Gastroesophageal sphincter (tissue), 4 donors: ENCODE data around the gene IRS2. TPM values are rescaled to one million over a fixed set of nuclear protein-coding genes. Genes with fewer than 3 reads are reported as not detected.
A peak's percentile ranks its signal among the peaks of the same experiment; 100 is the strongest.

Source experiments
- ATAC-seq: fragments of 150-250 bp; one replicate; pipeline ENCODE4 v1.9.1; 2016; ENCODE audit warnings: mild to moderate bottlenecking, moderate library complexity
- H3K27ac ChIP-seq, 4 donors: fragments of 200-600 bp; sonication (generic) in 3 of 4; 1 replicate in 3 of 4; 2 replicates in 1 of 4; pipeline ENCODE4 v1.5.1; 2016 to 2019
- H3K27me3 ChIP-seq: fragments of 200-600 bp; sonication (generic); one replicate; pipeline ENCODE4 v1.5.1; 2019
- H3K36me3 ChIP-seq, 2 donors: fragments of 200-600 bp; sonication (generic); one replicate each; pipeline ENCODE4 v1.5.1; 2019; ENCODE audit warnings: control low read depth in 1 of 2
- H3K4me1 ChIP-seq, 3 donors: fragments of 200-600 bp; sonication (generic); 1 replicate in 2 of 3; 2 replicates in 1 of 3; pipeline ENCODE4 v1.5.1; 2016 to 2019; ENCODE audit warnings: control low read depth in 2 of 3
- H3K4me3 ChIP-seq, 2 donors: fragments of 200-600 bp; sonication (generic); one replicate each; pipeline ENCODE4 v1.5.1; 2019; ENCODE audit warnings: mild to moderate bottlenecking in 1 of 2, moderate library complexity in 1 of 2
- H3K9me3 ChIP-seq, 3 donors: fragments of 200-600 bp; sonication (generic); one replicate each; pipeline ENCODE4 v1.5.1; 2017 to 2019; ENCODE audit warnings: control low read depth in 2 of 3
- EP300 ChIP-seq: sonication (generic); formaldehyde crosslinking; IDR thresholded peaks from one replicate; pipeline ENCODE4 v1.6.1; 2017; ENCODE audit warnings: antibody characterized with exemption, mild to moderate bottlenecking
- POLR2A ChIP-seq, 2 donors: fragments of 450-650 bp; IDR thresholded peaks; one replicate each; pipeline ENCODE4 v1.6.1; 2017; ENCODE audit warnings: antibody characterized with exemption in 2 of 2, mild to moderate bottlenecking in 2 of 2, moderate library complexity in 1 of 2
- POLR2AphosphoS5 ChIP-seq: sonication (generic); formaldehyde crosslinking; IDR thresholded peaks from one replicate; pipeline ENCODE4 v1.6.1; 2017; ENCODE audit warnings: antibody characterized with exemption
- WGBS, 2 donors: methylation state at CpG; one replicate each; pipeline ENCODE4 v1.1.5; 2018; ENCODE audit warnings: low coverage in 1 of 2; 5-methylcytosine and 5-hydroxymethylcytosine counted together
- total RNA-seq, 4 donors: library from RNA; depleted of rRNA; stranded (reverse); fragments of >200 nt; gene quantifications; one replicate each; pipeline ENCODE4 v1.1.0, GENCODE V29; 2016
- TF ChIP-seq, protein P1 (sequence below), 4 experiments: fragments of 200-600 bp in 2 of 4; fragments of 450-650 bp in 2 of 4; sonication (generic) in 1 of 4; IDR thresholded peaks; one replicate each; pipeline ENCODE4 v1.5.1; 2017 to 2019; ENCODE audit warnings: antibody characterized with exemption in 4 of 4, mild to moderate bottlenecking in 2 of 4, moderate library complexity in 2 of 4

IRS2 gene
- total RNA-seq, 4 donors from 2014 or later, result 29.8 to 69.3 (median 49.4) TPM

DNA sequence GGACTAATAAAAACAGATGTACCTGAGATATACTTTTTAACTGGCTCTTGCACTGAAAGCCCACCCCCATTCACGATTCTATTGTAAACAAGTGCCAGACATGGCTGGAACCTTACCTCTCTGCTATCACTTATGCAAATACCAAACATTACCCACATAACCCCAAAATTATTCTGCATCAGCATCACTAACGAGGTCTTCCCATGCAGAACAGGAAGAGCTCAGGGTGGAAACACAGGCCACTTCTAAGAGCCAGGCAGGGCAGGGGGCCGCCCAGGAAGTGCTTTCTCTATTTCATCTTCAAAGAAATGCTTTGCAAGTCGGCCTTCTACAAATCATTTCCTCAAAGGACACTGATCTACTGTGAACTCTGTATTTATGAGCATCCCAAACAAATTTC is 7.3 kb downstream of the IRS2 start:
- peak overlapping the region in 3 of 4 donors; percentile 46 to 98 (median 95) for H3K27ac ChIP-seq
- H3K4me1 ChIP-seq, result peaks cover 0 to 92% (median 6%) of the 10 kb centered on the region in 3 donors
- peaks cover 0 to 42% of the 10 kb centered on the region in 2 donors for H3K36me3 ChIP-seq

DNA sequence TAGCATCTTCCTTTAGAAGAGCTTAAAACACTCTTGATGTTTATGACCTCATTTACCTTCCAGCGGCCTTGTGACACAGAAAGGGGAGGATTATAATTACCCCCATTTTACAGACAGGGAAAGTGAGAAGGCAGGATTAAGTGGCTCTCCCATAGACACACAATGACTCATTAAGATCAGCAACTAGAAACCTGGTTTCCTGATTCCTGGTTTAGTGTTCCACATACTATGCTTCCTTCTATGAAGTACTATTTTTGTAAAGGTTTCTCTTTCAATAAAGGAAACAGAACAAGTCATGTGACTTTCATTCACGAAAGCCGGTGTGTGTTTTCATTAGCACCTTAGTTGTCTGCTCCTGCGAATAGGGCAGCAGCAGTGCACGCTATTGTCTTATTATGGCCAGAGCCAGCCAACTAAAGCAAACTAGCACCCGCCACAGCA is 8.3 kb downstream of the IRS2 start:
- Histone ChIP-seq H3K4me1 (peaks cover 0 to 84% (median 3%) of the 10 kb centered on the region in 3 donors), H3K4me3 (peak overlapping the region; percentile 26 to 82), H3K36me3 (peaks cover 0 to 33% of the 10 kb centered on the region in 2 donors), H3K27me3 (no peaks in the 10 kb centered on the region), H3K9me3 (no peaks in the 10 kb centered on the region), H3K27ac (peak overlapping the region; percentile 35 to 98 (median 72))
- no peak for ATAC-seq
- TF ChIP-seq, protein P1, sequence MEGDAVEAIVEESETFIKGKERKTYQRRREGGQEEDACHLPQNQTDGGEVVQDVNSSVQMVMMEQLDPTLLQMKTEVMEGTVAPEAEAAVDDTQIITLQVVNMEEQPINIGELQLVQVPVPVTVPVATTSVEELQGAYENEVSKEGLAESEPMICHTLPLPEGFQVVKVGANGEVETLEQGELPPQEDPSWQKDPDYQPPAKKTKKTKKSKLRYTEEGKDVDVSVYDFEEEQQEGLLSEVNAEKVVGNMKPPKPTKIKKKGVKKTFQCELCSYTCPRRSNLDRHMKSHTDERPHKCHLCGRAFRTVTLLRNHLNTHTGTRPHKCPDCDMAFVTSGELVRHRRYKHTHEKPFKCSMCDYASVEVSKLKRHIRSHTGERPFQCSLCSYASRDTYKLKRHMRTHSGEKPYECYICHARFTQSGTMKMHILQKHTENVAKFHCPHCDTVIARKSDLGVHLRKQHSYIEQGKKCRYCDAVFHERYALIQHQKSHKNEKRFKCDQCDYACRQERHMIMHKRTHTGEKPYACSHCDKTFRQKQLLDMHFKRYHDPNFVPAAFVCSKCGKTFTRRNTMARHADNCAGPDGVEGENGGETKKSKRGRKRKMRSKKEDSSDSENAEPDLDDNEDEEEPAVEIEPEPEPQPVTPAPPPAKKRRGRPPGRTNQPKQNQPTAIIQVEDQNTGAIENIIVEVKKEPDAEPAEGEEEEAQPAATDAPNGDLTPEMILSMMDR (IDR thresholded peaks at IDR 0.05), result no peak
- peak; percentile 22 for TF ChIP-seq POLR2AphosphoS5
- 14 to 51% methylated on average over 4 to 5 of the region's 6 CpGs for WGBS, 2 donors

More for the DNA sequence above, 7.3 kb downstream of the IRS2 start:
- WGBS, 2 donors, result 39 to 40% methylated on average over 4 of the region's 4 CpGs
- ATAC-seq, result no peak
- H3K9me3 ChIP-seq, result no peaks in the 10 kb centered on the region
- TF ChIP-seq POLR2AphosphoS5 (no peak), POLR2A (IDR thresholded peaks at IDR 0.05) (no peak)
- TF ChIP-seq, protein P1 (IDR thresholded peaks at IDR 0.05), result no peak
- peak overlapping the region; percentile 45 to 82 for H3K4me3 ChIP-seq
- H3K27me3 ChIP-seq, result no peaks in the 10 kb centered on the region

DNA sequence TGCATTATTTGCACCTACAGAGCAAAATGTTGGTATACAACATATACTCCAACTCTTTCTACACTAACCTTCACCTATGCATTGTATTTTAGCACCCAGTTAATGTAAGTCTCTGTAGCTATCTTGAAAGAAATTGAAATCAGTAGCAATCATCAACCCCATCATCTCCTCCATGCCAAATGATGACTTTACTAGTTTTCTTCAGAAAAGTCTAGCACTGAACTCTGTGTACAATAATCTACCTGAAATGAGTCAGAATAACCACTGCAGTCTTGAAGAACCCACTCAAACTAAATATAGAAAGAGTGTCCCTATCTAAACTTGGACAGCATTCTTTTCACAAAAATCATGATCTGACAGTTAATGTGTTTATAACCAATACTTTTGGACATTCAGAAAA is 9.8 kb downstream of the IRS2 start:
- Histone ChIP-seq H3K27ac (peak overlapping the region in 2 of 4 donors; percentile 95 to 98), H3K36me3 (peaks cover 0 to 26% of the 10 kb centered on the region in 2 donors), H3K9me3 (no peaks in the 10 kb centered on the region), H3K27me3 (no peaks in the 10 kb centered on the region), H3K4me3 (peak overlapping the region; percentile 10 to 82), H3K4me1 (peaks cover 3 to 77% (median 4%) of the 10 kb centered on the region in 3 donors)
- ATAC-seq, result no peak
- TF ChIP-seq POLR2A (IDR thresholded peaks at IDR 0.05), result no peak
- no peak for TF ChIP-seq EP300
- TF ChIP-seq POLR2AphosphoS5, result no peak
- TF ChIP-seq, protein P1 (IDR thresholded peaks at IDR 0.05), result no peak

DNA sequence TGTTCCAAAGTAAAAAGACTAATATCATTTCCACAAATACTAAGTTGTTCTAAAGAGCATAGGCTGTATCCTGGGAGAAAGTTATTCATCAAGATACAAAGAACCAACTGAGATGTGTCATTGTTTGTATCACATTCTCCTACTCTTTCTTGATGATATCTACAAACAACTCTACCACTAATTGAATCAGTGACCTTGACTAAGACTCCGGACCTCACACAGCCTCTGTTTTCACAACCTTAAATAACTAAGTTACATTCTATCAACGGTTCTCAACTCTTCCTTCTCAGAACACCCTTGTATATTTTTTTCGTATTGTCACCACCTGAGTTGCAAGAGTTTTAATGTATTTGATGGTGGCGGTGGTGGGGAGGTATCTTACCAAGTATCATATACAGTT is 12.6 kb downstream of the IRS2 start:
- WGBS, 2 donors, result 82 to 90% methylated on average over 4 of the region's 4 CpGs
- TF ChIP-seq EP300, result no peak
- TF ChIP-seq, protein P1 (IDR thresholded peaks at IDR 0.05), result no peak
- Histone ChIP-seq H3K27ac (no peak overlapping the region), H3K9me3 (no peaks in the 10 kb centered on the region), H3K4me3 (no peak overlapping the region), H3K4me1 (peaks cover 3 to 84% (median 4%) of the 10 kb centered on the region in 3 donors), H3K36me3 (peaks cover 0 to 24% of the 10 kb centered on the region in 2 donors), H3K27me3 (no peaks in the 10 kb centered on the region)
- no peak for ATAC-seq

DNA sequence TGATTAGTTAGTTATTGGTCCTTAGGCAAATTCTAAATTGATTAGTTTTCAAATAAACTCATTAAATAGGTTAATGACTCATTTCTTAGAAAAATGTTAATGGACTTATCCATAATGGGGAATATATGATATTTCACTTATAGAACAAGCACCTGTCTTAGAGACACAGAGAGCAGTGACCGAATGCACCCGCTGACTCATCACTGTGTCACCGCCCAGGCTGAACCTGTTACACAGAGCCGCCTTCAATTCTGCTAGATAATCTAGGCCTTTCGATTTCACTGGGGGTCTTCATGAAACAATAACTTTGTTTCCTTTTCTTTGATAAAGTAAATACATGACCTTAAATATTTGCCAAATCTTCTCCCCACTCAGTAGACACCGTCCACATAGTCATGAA is 13.1 kb downstream of the IRS2 start:
- 87 to 90% methylated on average over 5 to 6 of the region's 6 CpGs for WGBS, 2 donors
- no peak overlapping the region for H3K4me3 ChIP-seq
- no peak for TF ChIP-seq EP300

More for the DNA sequence above, 13.1 kb downstream of the IRS2 start:
- ATAC-seq, result no peak
- Histone ChIP-seq H3K36me3 (peaks cover 3 to 28% of the 10 kb centered on the region in 2 donors), H3K9me3 (no peaks in the 10 kb centered on the region), H3K27me3 (no peaks in the 10 kb centered on the region), H3K27ac (no peak overlapping the region), H3K4me1 (peaks cover 3 to 84% (median 4%) of the 10 kb centered on the region in 3 donors)
